ENCODE results near the gene NTSR2.

Gene NTSR2

GRCh38 chr2:11621410-11621809, 48.6 kb downstream of the NTSR2 start:
- no peak for DNase-seq

GRCh38 chr2:11618708-11619062, 51.3 kb downstream of the NTSR2 start:
- DNase-seq: no peak

DNA sequence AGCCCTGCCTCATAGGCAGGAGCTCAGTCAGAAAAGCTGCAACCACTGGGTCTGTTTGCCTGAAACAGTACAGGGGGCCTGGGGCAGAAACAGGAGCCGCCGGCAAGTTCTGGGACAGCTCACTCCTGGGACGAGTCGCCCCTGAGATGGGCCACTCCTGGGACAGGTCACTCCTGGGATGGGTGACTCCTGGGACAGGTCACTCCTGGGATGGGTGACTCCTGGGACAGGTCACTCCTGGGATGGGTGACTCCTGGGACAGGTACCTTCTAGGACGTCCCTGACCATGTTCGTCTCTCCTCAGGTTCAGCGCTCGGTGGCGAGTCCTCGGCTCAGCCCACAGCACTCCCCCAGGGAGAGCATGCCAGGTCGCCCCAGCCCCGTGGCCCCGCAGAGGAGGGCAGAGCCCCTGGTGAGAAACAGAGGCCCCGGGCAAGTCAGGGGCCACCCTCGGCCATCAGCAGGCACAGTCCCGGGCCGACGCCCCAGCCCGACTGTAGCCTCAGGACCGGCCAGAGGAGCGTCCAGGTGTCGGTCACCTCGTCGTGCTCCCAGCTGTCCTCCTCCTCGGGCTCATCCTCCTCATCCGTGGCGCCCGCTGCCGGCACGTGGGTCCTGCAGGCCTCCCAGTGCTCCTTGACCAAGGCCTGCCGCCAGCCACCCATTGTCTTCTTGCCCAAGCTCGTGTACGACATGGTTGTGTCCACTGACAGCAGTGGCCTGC, 51.8 kb downstream of the NTSR2 start:
- DNase-seq: no peak

DNA sequence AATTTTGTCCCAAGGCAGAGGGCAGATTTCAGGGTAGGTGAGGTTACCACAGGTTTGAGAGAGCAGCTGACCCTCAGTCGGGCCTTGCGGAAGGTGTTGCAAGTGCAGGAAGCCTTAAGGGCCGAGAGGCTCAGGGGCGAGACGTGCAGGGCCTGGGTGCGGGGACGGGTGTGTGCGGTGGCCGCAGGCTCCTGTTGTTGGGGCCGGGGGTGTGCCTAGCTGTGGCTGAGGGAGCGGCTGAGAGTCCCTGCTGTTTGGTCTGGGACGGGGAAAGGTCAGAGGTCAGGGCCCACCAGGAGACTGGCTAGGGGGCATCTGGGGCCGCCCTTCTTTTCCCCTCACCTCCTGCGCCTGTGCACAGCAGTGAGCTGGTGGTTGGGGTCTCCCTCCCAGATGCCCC, 52.5 kb downstream of the NTSR2 start:
- DNase-seq: no peak

DNA sequence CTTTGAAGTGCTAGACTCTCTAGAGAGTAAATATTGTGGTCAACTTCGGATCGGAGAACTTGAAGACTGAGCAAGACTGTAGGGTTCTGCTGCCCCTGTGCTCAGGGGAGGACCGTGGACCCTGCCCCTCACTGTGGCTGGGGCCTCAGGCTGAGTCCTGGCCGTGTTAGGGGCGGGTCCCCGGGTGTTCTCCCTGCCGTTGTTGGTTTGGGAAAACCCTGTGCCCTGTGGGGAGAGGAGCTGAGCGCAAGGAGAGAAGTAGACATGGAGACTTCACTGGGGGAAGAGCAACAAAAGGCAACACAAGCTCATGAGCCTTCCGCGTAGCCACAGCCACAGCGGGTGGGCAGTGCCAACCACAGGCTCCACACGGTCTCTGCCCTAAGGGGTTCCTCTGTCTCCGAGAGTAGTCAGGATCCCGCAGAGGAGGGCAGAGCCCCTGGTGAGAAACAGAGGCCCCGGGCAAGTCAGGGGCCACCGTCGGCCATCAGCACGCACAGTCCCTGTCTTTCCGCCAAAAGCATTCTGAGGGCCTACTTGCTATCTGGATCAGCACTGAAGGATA, 53.1 kb downstream of the NTSR2 start:
- DNase-seq: no peak

GRCh38 chr2:11616097-11616687, 53.8 kb downstream of the NTSR2 start:
- DNase-seq: no peak

DNA sequence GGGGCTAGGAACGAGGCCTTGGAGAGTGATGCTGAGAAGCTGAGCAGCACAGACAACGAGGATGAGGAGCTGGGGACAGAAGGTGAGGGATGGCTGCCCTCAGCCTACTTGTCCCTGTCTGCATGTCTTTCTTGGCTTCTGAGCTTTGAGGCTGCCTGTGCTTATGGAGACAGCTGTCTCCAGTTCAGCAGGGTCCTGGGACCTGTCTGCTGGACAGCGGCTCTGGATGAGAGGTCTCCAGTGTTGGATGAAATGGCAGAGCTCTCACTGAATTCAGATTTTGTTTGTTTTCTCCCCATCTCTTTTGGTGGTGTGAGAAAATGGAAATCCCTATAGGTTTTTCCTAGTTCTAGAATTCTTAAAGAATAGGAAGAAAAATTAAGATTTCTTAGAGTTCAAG, 54.8 kb downstream of the NTSR2 start:
- DNase-seq: no peak

DNA sequence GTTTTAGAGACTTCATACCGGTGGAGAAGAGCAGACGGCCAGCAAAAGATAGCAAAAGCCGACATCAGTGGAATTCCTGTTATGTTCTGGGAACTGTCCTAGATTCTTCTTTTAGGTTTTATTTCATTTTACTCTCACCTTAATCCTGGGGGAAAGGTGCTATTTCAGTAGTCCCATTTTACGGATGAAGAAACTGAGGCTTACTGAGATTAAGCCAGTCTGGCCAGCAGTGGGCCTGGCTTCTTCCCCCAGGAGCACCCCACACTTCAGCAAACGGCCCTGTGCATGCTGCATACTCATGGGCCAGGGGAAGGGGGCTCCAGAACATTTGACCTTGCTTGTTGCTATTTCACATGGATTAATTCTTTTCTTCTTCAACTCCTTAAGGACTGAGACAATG, 56.7 kb downstream of the NTSR2 start:
- DNase-seq: no peak

DNA sequence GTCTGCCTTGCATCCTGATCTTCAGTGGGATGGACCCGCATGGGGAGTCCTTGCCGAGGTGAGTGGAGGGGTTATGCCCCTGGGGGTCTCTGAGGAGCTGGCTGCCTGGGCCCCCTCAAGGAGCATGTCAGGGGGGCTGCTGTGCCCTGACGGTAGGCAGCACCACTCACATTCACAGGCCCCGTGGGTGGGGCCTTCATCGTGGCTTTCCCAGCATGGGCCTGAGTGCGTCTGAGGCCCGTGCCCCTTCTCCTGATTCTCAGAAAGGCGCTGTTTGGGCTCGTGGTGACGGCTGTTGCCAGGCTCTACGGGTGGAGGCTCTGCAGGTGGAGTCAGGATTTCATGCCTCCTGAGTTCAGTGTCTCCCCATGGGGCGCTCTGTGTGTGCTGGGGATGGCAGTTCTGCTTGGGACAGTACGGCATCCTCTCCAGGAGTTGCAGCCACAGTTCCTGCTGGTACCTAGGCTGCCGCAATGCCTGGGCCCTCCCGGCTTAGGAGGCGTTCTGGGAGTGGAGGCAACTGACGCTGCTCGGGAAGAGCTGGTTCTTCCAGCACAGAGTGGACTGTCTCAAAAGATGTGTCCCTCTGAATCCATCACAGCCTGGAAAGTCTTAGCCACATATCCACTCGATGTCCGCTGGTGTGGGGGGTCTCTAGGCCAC, 57.3 kb downstream of the NTSR2 start:
- DNase-seq: no peak

GRCh38 chr2:11611251-11611650, 58.7 kb downstream of the NTSR2 start:
- DNase-seq: no peak

GRCh38 chr2:11610624-11611242, 59.3 kb downstream of the NTSR2 start:
- no peak for DNase-seq

Data from NCI-H526 (cell line).